Psoas muscle (tissue), 8 donors: ENCODE data around the gene GNAT1. TPM values are rescaled to one million over a fixed set of nuclear protein-coding genes. Genes with fewer than 3 reads are reported as not detected.

ENCODE experiments used
- ATAC-seq, 4 donors: fragments of 200-7000 bp; cut with Tn5 transposase; one replicate each; pipeline ENCODE4 v1.9.1; 2020; ENCODE audit warnings: moderate library complexity in 3 of 4, mild to moderate bottlenecking in 2 of 4
- DNase-seq, 2 donors: peaks; one replicate each; pipeline ENCODE4 v3.0.0-alpha.2; 2020
- H3K27ac ChIP-seq: fragments of 200-600 bp; one replicate; pipeline ENCODE4 v1.8.0; 2022
- H3K27me3 ChIP-seq, 3 donors: fragments of 200-600 bp in 1 of 3; one replicate each; pipeline versions ENCODE4 v1.6.1 to v1.8.0; 2013 to 2022; ENCODE audit warnings: low read length in 2 of 3, mild to moderate bottlenecking in 2 of 3, moderate library complexity in 1 of 3; ENCODE audit not compliant: insufficient read depth in 3 of 3
- H3K36me3 ChIP-seq, 2 donors: fragments of 200-600 bp in 1 of 2; one replicate each; pipeline versions ENCODE4 v1.6.1 to v1.8.0; 2013 to 2022; ENCODE audit warnings: low read depth in 1 of 2, mild to moderate bottlenecking in 1 of 2, moderate library complexity in 1 of 2; ENCODE audit not compliant: insufficient read depth in 1 of 2
- H3K4me1 ChIP-seq: fragments of 200-600 bp; one replicate; pipeline ENCODE4 v1.8.0; 2022
- H3K4me3 ChIP-seq: fragments of 200-600 bp; one replicate; pipeline ENCODE4 v1.8.0; 2022; ENCODE audit warnings: mild to moderate bottlenecking
- H3K9me3 ChIP-seq: fragments of 200-600 bp; one replicate; pipeline ENCODE4 v1.8.0; 2022
- WGBS, 3 donors: extraction: QIAGEN DNeasy Blood & Tissue Kit; methylation state at CpG; one replicate each; pipeline versions ENCODE4 v1.1.6 to v1.1.7; 2013; 5-methylcytosine and 5-hydroxymethylcytosine counted together
- intact Hi-C, 2 donors: fragments of 100-400 bp; cut with DNase I; formaldehyde crosslinking; loops; one replicate each; pipeline versions ENCODE4 v1.11.0 to v1.14.2; 2022
- polyA plus RNA-seq, 3 donors: library from polyadenylated mRNA; stranded (reverse); fragments of 200-250 nt; gene quantifications; one replicate each; pipeline ENCODE4 v1.2.3, GENCODE V29; 2013
- total RNA-seq, 4 donors: library from RNA; stranded (reverse); fragmentation: NEBNext Ultra II Directional in 2 of 4; extraction: Animal tissue kit (Norgen Biotek cat#: 25700) in 2 of 4; gene quantifications; one replicate each; pipeline versions ENCODE4 v1.2.1 to v1.2.4, GENCODE V29; 2021 to 2023
- TF ChIP-seq, protein P1 (sequence below): fragments of 200-600 bp; IDR thresholded peaks from one replicate; pipeline ENCODE4 v1.8.0; 2022; ENCODE audit warnings: antibody characterized with exemption
- donor health status: healthy with polysubstance abuse.
- donor health status: DM: no; HTN: no; CAD: no; lungs with moderate emphysema.
- donor health status: Bipolar disorder and iron deficiency.
- donor health status: healthy.
- donor health status: DM: yes; HTN: yes; CAD: no.
- donor health status: DM: no; HTN: no; CAD: no.
- donor health status: DM: no; HTN: no; CAD: no.
- donor health status: DM: yes; HTN: yes; CAD: no.

Gene GNAT1
- total and polyA plus RNA-seq, 7 donors: not detected

DNA sequence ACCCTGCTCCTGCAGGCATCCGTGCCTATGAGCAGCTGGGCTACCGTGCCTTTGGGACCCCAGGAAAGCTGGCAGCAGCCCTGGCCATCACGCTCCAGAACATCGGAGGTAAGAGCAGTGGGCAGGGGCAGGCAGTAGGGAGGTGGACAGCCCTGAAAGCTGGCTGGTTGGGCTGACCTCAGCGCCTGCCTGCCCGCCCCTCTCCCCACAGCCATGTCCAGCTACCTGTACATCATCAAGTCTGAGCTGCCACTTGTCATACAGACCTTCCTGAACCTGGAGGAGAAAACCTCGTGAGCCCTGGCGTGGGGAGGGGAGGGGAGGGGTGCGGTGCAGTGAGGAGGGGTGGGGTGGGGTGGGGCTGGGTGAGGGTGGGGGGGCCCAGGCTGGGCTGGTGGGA is 24.1 kb downstream of the GNAT1 start:
- TF ChIP-seq, protein P1, sequence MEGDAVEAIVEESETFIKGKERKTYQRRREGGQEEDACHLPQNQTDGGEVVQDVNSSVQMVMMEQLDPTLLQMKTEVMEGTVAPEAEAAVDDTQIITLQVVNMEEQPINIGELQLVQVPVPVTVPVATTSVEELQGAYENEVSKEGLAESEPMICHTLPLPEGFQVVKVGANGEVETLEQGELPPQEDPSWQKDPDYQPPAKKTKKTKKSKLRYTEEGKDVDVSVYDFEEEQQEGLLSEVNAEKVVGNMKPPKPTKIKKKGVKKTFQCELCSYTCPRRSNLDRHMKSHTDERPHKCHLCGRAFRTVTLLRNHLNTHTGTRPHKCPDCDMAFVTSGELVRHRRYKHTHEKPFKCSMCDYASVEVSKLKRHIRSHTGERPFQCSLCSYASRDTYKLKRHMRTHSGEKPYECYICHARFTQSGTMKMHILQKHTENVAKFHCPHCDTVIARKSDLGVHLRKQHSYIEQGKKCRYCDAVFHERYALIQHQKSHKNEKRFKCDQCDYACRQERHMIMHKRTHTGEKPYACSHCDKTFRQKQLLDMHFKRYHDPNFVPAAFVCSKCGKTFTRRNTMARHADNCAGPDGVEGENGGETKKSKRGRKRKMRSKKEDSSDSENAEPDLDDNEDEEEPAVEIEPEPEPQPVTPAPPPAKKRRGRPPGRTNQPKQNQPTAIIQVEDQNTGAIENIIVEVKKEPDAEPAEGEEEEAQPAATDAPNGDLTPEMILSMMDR: no peak
- Histone ChIP-seq H3K27me3 (no peaks in the 10 kb centered on the region), H3K4me3 (no peak overlapping the region), H3K9me3 (no peaks in the 10 kb centered on the region), H3K27ac (no peak overlapping the region), H3K36me3 (peaks cover 0 to 13% of the 10 kb centered on the region in 2 donors), H3K4me1 (peaks cover 25% of the 10 kb centered on the region)
- 70 to 74% (median 72%) methylated on average over 7 to 9 of the region's 9 CpGs for WGBS, 3 donors
- intact Hi-C loops: no loop called here
- DNase-seq (no peak), ATAC-seq (no peak)

DNA sequence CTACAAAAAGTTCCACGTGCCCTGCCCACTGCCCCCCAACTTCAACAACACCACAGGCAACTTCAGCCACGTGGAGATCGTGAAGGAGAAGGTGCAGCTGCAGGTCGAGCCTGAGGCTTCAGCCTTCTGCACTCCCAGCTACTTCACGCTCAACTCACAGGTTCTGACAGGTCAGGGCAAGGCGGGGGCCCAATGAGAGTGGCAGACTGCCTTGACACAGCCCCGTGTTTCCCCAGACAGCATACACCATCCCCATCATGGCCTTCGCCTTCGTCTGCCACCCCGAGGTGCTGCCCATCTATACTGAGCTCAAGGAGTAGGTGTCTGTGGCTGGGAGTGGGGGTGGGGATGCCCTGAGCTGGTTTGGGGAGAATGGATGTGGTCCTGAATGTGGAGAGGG is 26.3 kb downstream of the GNAT1 start:
- TF ChIP-seq, protein P1: no peak
- DNase-seq (no peak), ATAC-seq (no peak)
- intact Hi-C loops: no loop called here
- Histone ChIP-seq H3K27me3 (no peaks in the 10 kb centered on the region), H3K27ac (no peak overlapping the region), H3K36me3 (peaks cover 0 to 13% of the 10 kb centered on the region in 2 donors), H3K4me1 (peaks cover 21% of the 10 kb centered on the region), H3K9me3 (no peaks in the 10 kb centered on the region), H3K4me3 (no peak overlapping the region)
- 79 to 82% (median 80%) methylated on average over 10 of the region's 10 CpGs for whole genome bisulfite sequencing, 3 donors

DNA sequence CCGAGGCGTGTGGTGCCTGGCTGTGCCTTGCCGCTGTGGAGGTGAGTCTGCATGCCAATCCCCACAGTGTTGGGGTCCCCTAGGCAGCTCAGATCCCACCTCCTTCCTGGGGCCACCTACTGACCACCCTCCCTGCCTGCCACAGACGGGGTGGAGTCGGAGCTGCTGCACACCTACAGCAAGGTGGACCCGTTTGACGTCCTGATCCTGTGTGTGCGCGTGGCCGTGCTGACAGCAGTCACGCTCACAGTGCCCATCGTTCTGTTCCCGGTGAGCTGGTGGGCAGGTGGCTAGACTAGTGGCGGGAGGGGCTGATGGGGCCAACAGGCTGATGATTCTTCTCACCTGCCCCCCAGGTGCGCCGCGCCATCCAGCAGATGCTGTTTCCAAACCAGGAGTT is 27.0 kb downstream of the GNAT1 start:
- peaks cover 17% of the 10 kb centered on the region for H3K4me1 ChIP-seq
- DNase-seq (no peak), ATAC-seq (no peak)
- H3K9me3 ChIP-seq: no peaks in the 10 kb centered on the region
- H3K4me3 ChIP-seq: no peak overlapping the region
- TF ChIP-seq, protein P1: no peak
- H3K27me3 ChIP-seq: no peaks in the 10 kb centered on the region
- H3K27ac ChIP-seq: no peak overlapping the region
- 90 to 95% (median 93%) methylated on average over 17 of the region's 17 CpGs for WGBS, 3 donors
- H3K36me3 ChIP-seq: peaks cover 0 to 13% of the 10 kb centered on the region in 2 donors
- intact Hi-C loops: no loop called here

DNA sequence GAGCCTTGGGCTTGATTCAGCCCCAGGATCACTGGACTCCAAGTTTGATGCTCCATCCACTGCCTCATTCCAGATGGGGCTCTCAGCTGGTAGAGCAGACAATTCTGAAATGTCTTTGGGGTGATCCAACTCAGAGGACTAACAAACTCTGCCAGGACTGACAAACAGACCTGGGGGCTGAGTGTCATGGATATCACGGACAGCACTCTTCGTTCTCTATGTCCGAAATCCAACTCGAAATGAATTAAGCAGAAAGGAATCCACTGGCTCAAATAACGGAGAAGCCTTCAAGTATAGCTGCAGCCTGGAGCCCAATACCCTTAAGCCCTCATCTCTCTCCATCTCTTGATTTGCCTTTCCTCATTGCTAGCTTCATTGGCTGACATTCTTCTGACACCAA is 27.9 kb downstream of the GNAT1 start:
- 37 to 67% (median 42%) methylated on average over 5 of the region's 5 CpGs for WGBS, 3 donors
- H3K27me3 ChIP-seq: no peaks in the 10 kb centered on the region
- no peak overlapping the region for H3K4me3 ChIP-seq
- TF ChIP-seq, protein P1: no peak
- DNase-seq (no peak), ATAC-seq (peak in 2 of 4 donors; percentile 38 to 54)
- intact Hi-C loops: no loop called here
- H3K36me3 ChIP-seq: peaks cover 0 to 13% of the 10 kb centered on the region in 2 donors
- no peak overlapping the region for H3K27ac ChIP-seq
- no peaks in the 10 kb centered on the region for H3K9me3 ChIP-seq
- H3K4me1 ChIP-seq: peaks cover 17% of the 10 kb centered on the region

DNA sequence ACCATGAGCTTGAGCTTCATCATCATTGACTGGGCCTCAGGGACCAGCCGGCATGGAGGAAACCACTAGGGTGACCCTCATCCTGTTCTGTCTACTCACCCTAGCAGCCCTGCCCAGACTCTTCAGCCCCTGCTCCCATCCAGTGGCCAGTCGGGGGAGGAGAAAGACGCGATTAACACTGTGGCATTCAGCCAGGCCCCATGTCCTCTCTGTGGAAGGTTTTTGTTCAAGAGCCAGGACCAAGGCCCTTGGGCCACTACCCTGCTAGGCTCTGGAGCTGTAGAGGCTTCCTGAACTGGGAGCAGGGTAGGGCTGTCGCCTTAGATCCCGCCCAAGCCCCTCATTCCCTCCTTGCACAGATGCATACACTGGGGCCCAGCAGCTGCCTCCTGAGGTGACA is 28.7 kb downstream of the GNAT1 start:
- TF ChIP-seq, protein P1: no peak
- ATAC-seq (peak in 2 of 4 donors; percentile 26 to 35), DNase-seq (no peak)
- intact Hi-C loops: no loop called here
- Histone ChIP-seq H3K4me1 (peaks cover 13% of the 10 kb centered on the region), H3K9me3 (no peaks in the 10 kb centered on the region), H3K27ac (no peak overlapping the region), H3K36me3 (peaks cover 0 to 13% of the 10 kb centered on the region in 2 donors), H3K4me3 (no peak overlapping the region), H3K27me3 (no peaks in the 10 kb centered on the region)
- WGBS, 3 donors: 41 to 59% (median 49%) methylated on average over 6 of the region's 6 CpGs
